H1 (cell line): ENCODE measurements around the gene PTGDS. TPM values are rescaled to one million over a fixed set of nuclear protein-coding genes. Genes with fewer than 3 reads are reported as not detected.

Source experiments
- CTCF ChIA-PET: fragments of 300-600 bp; sonication (Branson Sonifier 250); formaldehyde crosslinking; loops from one replicate; lab custom pipeline; 2021; ENCODE audit not compliant: partially characterized antibody; lab: Charles Lee
- POLR2A ChIA-PET: fragments of 300-600 bp; sonication (Branson Sonifier 250); formaldehyde crosslinking; loops from one replicate; lab custom pipeline; 2021; ENCODE audit warnings: inconsistent platforms; ENCODE audit not compliant: partially characterized antibody; lab: Charles Lee
- DNase-seq, 2 experiments: peaks; one replicate each; pipeline versions ENCODE4 v3.0.0 to v3.0.0-alpha.2; 2010 to 2022; ENCODE audit warnings: low spot score in 2 of 2, low read depth in 1 of 2, mixed read lengths in 1 of 2
- FAIRE-seq: peaks from 2 replicates; lab custom pipeline; 2011; peaks lifted over from hg19 to GRCh38; lab: Jason Lieb, UNC
- H2AFZ ChIP-seq: 2 replicates; pipeline ENCODE4 v1.8.1; 2012; ENCODE audit warnings: low read length, inconsistent platforms
- H2AK5ac ChIP-seq: 2 replicates; pipeline ENCODE4 v1.6.1; 2013; ENCODE audit warnings: low read depth, low read length
- H2BK120ac ChIP-seq: replicated peaks from 2 replicates; pipeline ENCODE3; 2013; ENCODE audit warnings: low read depth, low read length, inconsistent platforms
- H2BK12ac ChIP-seq: 2 replicates; pipeline ENCODE4 v1.6.1; 2013; ENCODE audit warnings: low read depth, low read length
- H2BK15ac ChIP-seq: 2 replicates; pipeline ENCODE4 v1.6.1; 2013; ENCODE audit warnings: low read length
- H2BK20ac ChIP-seq: 2 replicates; pipeline ENCODE4 v1.6.1; 2013; ENCODE audit warnings: low read length
- H2BK5ac ChIP-seq: 2 replicates; pipeline ENCODE4 v1.6.1; 2013; ENCODE audit warnings: low read depth, low read length
- H3K14ac ChIP-seq: 2 replicates; pipeline ENCODE4 v1.6.1; 2013; ENCODE audit warnings: inconsistent platforms; ENCODE audit not compliant: insufficient read length
- H3K18ac ChIP-seq: 2 replicates; pipeline ENCODE4 v1.6.1; 2013; ENCODE audit warnings: low read length; ENCODE audit errors: extremely low read depth
- H3K23ac ChIP-seq: 2 replicates; pipeline ENCODE4 v1.6.1; 2013; ENCODE audit warnings: inconsistent platforms; ENCODE audit not compliant: insufficient read length
- H3K23me2 ChIP-seq: 2 replicates; pipeline ENCODE4 v1.6.1; 2013; ENCODE audit warnings: low read depth, low read length
- H3K27ac ChIP-seq: 2 replicates; pipeline ENCODE4 v1.6.1; 2011; ENCODE audit warnings: low read depth, low read length, inconsistent platforms
- H3K27me3 ChIP-seq, 4 experiments: replicated peaks in 1 of 4; 1 replicate in 1 of 4; 2 replicates in 3 of 4; pipeline versions ENCODE4 v1.6.1 to v1.8.1; 2011 to 2013; ENCODE audit warnings: low read length in 3 of 4, mild to moderate bottlenecking in 3 of 4, inconsistent platforms in 2 of 4, mixed read lengths in 2 of 4, moderate library complexity in 1 of 4; ENCODE audit not compliant: control insufficient read depth in 3 of 4, insufficient read depth in 3 of 4; ENCODE audit errors: extremely low read depth in 1 of 4
- H3K36me3 ChIP-seq, 4 experiments: 2 replicates each; pipeline versions ENCODE4 v1.6.1 to v1.8.1; 2011 to 2013; ENCODE audit warnings: mild to moderate bottlenecking in 4 of 4, low read length in 3 of 4, moderate library complexity in 2 of 4, control low read depth in 1 of 4, inconsistent platforms in 1 of 4; ENCODE audit not compliant: insufficient read depth in 4 of 4, control insufficient read depth in 2 of 4
- H3K4ac ChIP-seq: replicated peaks from 2 replicates; pipeline ENCODE3; 2013; ENCODE audit warnings: low read length, low read depth, mixed read lengths, inconsistent platforms; ENCODE audit not compliant: insufficient read length
- H3K4me1 ChIP-seq, 4 experiments: replicated peaks in 1 of 4; 1 replicate in 1 of 4; 2 replicates in 3 of 4; pipeline versions ENCODE4 v1.6.1 to v1.8.1; 2011 to 2013; ENCODE audit warnings: low read length in 3 of 4, inconsistent platforms in 2 of 4, mixed read lengths in 1 of 4; ENCODE audit not compliant: insufficient read depth in 4 of 4, control insufficient read depth in 3 of 4
- H3K4me2 ChIP-seq, 2 experiments: 2 replicates each; pipeline versions ENCODE4 v1.6.1 to v1.8.1; 2011 to 2013; ENCODE audit warnings: low read depth in 2 of 2, low read length in 2 of 2, control low read depth in 1 of 2, inconsistent platforms in 1 of 2, mild to moderate bottlenecking in 1 of 2; ENCODE audit not compliant: insufficient read depth in 1 of 2
- H3K4me3 ChIP-seq, 4 experiments: fragments of 200-600, 300-600 bp in 1 of 4; sonication (generic), shearing (Covaris generic), sonication (Bioruptor Twin) in 1 of 4; 2 replicates each; pipeline versions ENCODE4 v1.5.1 to v1.8.1; 2011 to 2016; ENCODE audit warnings: low read length in 4 of 4, low read depth in 3 of 4, control low read depth in 2 of 4, inconsistent platforms in 2 of 4, mild to moderate bottlenecking in 2 of 4, mixed read lengths in 1 of 4, moderate library complexity in 1 of 4; ENCODE audit not compliant: insufficient read depth in 2 of 4; ENCODE audit errors: extremely low read depth in 1 of 4
- H3K56ac ChIP-seq: replicated peaks from 2 replicates; pipeline ENCODE3; 2013; ENCODE audit warnings: low read depth, mild to moderate bottlenecking, mixed read lengths, low read length, inconsistent platforms; ENCODE audit not compliant: insufficient read length
- H3K79me1 ChIP-seq: 2 replicates; pipeline ENCODE4 v1.6.1; 2013; ENCODE audit warnings: low read depth, low read length, control low read depth
- H3K79me2 ChIP-seq, 2 experiments: 2 replicates each; pipeline versions ENCODE4 v1.6.1 to v1.8.1; 2012 to 2013; ENCODE audit warnings: low read length in 2 of 2, mild to moderate bottlenecking in 2 of 2, inconsistent platforms in 1 of 2; ENCODE audit not compliant: insufficient read depth in 2 of 2, control insufficient read depth in 1 of 2
- H3K9ac ChIP-seq, 4 experiments: replicated peaks in 1 of 4; 1 replicate in 1 of 4; 2 replicates in 3 of 4; pipeline versions ENCODE4 v1.6.1 to v1.8.1; 2011 to 2013; ENCODE audit warnings: low read depth in 3 of 4, low read length in 3 of 4, control low read depth in 2 of 4, mild to moderate bottlenecking in 2 of 4, moderate library complexity in 2 of 4, inconsistent platforms in 1 of 4; ENCODE audit errors: extremely low read depth in 1 of 4
- H3K9me3 ChIP-seq, 2 experiments: 2 replicates each; pipeline versions ENCODE4 v1.6.1 to v1.8.1; 2012 to 2013; ENCODE audit warnings: mild to moderate bottlenecking in 2 of 2, moderate library complexity in 2 of 2, control low read depth in 1 of 2, inconsistent platforms in 1 of 2, low read depth in 1 of 2, low read length in 1 of 2, mixed read lengths in 1 of 2; ENCODE audit not compliant: insufficient read depth in 2 of 2
- H4K20me1 ChIP-seq, 2 experiments: replicated peaks in 1 of 2; 2 replicates each; pipeline versions ENCODE3 to v1.8.1; 2011 to 2013; ENCODE audit warnings: inconsistent platforms in 2 of 2, low read length in 2 of 2, mild to moderate bottlenecking in 1 of 2; ENCODE audit not compliant: insufficient read depth in 2 of 2, control insufficient read depth in 1 of 2
- H4K5ac ChIP-seq: 2 replicates; pipeline ENCODE4 v1.6.1; 2013; ENCODE audit warnings: low read length, low read depth, mixed read lengths, inconsistent platforms; ENCODE audit not compliant: insufficient read length
- H4K8ac ChIP-seq: 2 replicates; pipeline ENCODE4 v1.8.0; 2013; ENCODE audit warnings: mild to moderate bottlenecking, moderate library complexity, low read length, inconsistent platforms; ENCODE audit not compliant: insufficient read depth; ENCODE audit errors: extremely low read depth
- H4K91ac ChIP-seq: replicated peaks from 2 replicates; pipeline ENCODE3; 2013; ENCODE audit warnings: low read length, mixed read lengths, inconsistent platforms; ENCODE audit not compliant: insufficient read length
- BACH1 ChIP-seq: IDR thresholded peaks from 2 replicates; pipeline ENCODE4 v1.6.1; 2012; ENCODE audit warnings: low read length, improper control_type of control experiment
- BRCA1 ChIP-seq: IDR thresholded peaks from 2 replicates; pipeline ENCODE4 v1.6.1; 2012; ENCODE audit warnings: low read depth, low read length, improper control_type of control experiment
- CEBPB ChIP-seq: IDR thresholded peaks from 2 replicates; pipeline ENCODE4 v1.6.1; 2012; ENCODE audit warnings: low read depth, low read length
- GABPA ChIP-seq: IDR thresholded peaks from 2 replicates; pipeline ENCODE4 v1.6.1; 2011; ENCODE audit warnings: mild to moderate bottlenecking, low read length, moderate library complexity, borderline replicate concordance; ENCODE audit not compliant: insufficient read depth
- GTF2F1 ChIP-seq: IDR thresholded peaks from 2 replicates; pipeline ENCODE4 v1.6.1; 2012; ENCODE audit warnings: low read depth, low read length, improper control_type of control experiment, borderline replicate concordance
- KDM1A ChIP-seq: fragments of 200-600, 300-600 bp; sonication (generic); IDR thresholded peaks from 2 replicates; pipeline ENCODE4 v1.7.1; 2016; ENCODE audit warnings: mild to moderate bottlenecking, low read length, borderline replicate concordance
- KDM5A ChIP-seq: fragments of 200-600 bp; IDR thresholded peaks from 2 replicates; pipeline ENCODE4 v1.7.1; 2012; ENCODE audit warnings: mild to moderate bottlenecking, low read length, inconsistent platforms, mixed read lengths
- MAFK ChIP-seq: IDR thresholded peaks from 2 replicates; pipeline ENCODE4 v1.6.1; 2012; ENCODE audit warnings: low read depth, mild to moderate bottlenecking, improper control_type of control experiment, low read length
- SIN3A ChIP-seq, 2 experiments: IDR thresholded peaks in 1 of 2; conservative IDR thresholded peaks in 1 of 2; 2 replicates each; pipeline ENCODE4 v1.6.1; 2011 to 2012; ENCODE audit warnings: low read length in 2 of 2, improper control_type of control experiment in 1 of 2, low read depth in 1 of 2, mild to moderate bottlenecking in 1 of 2
- SIX5 ChIP-seq: IDR thresholded peaks from 2 replicates; pipeline ENCODE4 v1.6.1; 2011; ENCODE audit warnings: mild to moderate bottlenecking, low read depth, low read length
- SRF ChIP-seq: IDR thresholded peaks from 2 replicates; pipeline ENCODE4 v1.6.1; 2011; ENCODE audit warnings: mild to moderate bottlenecking, low read depth, low read length, moderate library complexity
- SUZ12 ChIP-seq: fragments of 200-600 bp; sonication (generic); IDR thresholded peaks from 2 replicates; pipeline ENCODE4 v1.6.1; 2012; ENCODE audit warnings: mild to moderate bottlenecking, inconsistent platforms, low read length, moderate library complexity, mixed read lengths
- TAF7 ChIP-seq: optimal IDR thresholded peaks from 2 replicates; pipeline ENCODE3; 2011; ENCODE audit warnings: low read depth, mild to moderate bottlenecking, inconsistent platforms, low read length, moderate library complexity, borderline replicate concordance
- YY1 ChIP-seq: IDR thresholded peaks from 2 replicates; pipeline ENCODE4 v1.6.1; 2011; ENCODE audit warnings: low read depth, mild to moderate bottlenecking, low read length
- WGBS, 2 experiments: shearing (Covaris generic) in 1 of 2; methylation state at CpG; one replicate each; pipeline versions ENCODE4 v1.1.6 to v1.1.7; 2013 to 2015; ENCODE audit warnings: low lambda C conversion rate in 2 of 2, mixed read lengths in 2 of 2, inconsistent platforms in 1 of 2, low coverage in 1 of 2, missing lambda C conversion rate in 1 of 2; ENCODE audit not compliant: insufficient replicate concordance in 2 of 2, insufficient coverage in 1 of 2, insufficient read length in 1 of 2; ENCODE audit errors: extremely low coverage in 1 of 2, missing lambda C conversion rate in 1 of 2; 5-methylcytosine and 5-hydroxymethylcytosine counted together
- polyA plus RNA-seq, 7 experiments: library from polyadenylated mRNA; depleted of rRNA in 3 of 7; stranded (reverse) in 5 of 7; unstranded in 2 of 7; fragments of >200 nt in 5 of 7; fragments of 200-250 nt in 2 of 7; gene quantifications; 1 replicate in 5 of 7; 2 replicates in 1 of 7; 4 replicates in 1 of 7; pipeline versions ENCODE4 v1.2.1 to v1.2.3, GENCODE V29; 2011 to 2013; ENCODE audit warnings: missing spikeins in 2 of 7, mixed read lengths in 2 of 7
- total RNA-seq: library from RNA; stranded (reverse); fragmentation: NEBNext Ultra II Directional; extraction: Animal tissue kit (Norgen Biotek cat#: 25700); gene quantifications from 2 replicates; pipeline ENCODE4 v1.2.1, GENCODE V29; 2021

The PTGDS gene
- total and polyA plus RNA-seq, 2 of the 8 experiments (the other 6 are each of a cell fraction or from before 2014, with no cell fraction given), result 1.7 to 2.3 TPM

GRCh38 chr9:136952321-136952850 is 24.9 kb upstream of the PTGDS start:
- Histone ChIP-seq H3K27ac (no peak overlapping the region), H2AK5ac (no peak overlapping the region), H3K36me3 (no peaks in the 10 kb centered on the region), H3K23me2 (peaks cover 13% of the 10 kb centered on the region; the same call in 1 of the 2 replicates), H2BK20ac (no peak overlapping the region), H3K4me2 (no peak overlapping the region), H4K20me1 (peaks cover 0 to 6% of the 10 kb centered on the region in 2 experiments), H3K18ac (no peak overlapping the region), H2BK15ac (no peak overlapping the region), H3K4me1 (peaks cover 0 to 13% (median 9%) of the 10 kb centered on the region in 4 experiments; a peak in 5 of 7 replicates), H3K4ac (no peak overlapping the region), H3K79me2 (no peaks in the 10 kb centered on the region), H3K9me3 (no peaks in the 10 kb centered on the region), H2BK5ac (no peak overlapping the region), H3K4me3 (no peak overlapping the region), H4K5ac (no peak overlapping the region), H3K23ac (no peak overlapping the region), H3K9ac (no peak overlapping the region), H2AFZ (no peak overlapping the region), H2BK120ac (no peak overlapping the region), H4K91ac (no peak overlapping the region), H3K14ac (no peak overlapping the region), H2BK12ac (no peak overlapping the region), H3K27me3 (no peaks in the 10 kb centered on the region), H4K8ac (no peak overlapping the region), H3K79me1 (no peaks in the 10 kb centered on the region), H3K56ac (no peak overlapping the region)
- ChIA-PET CTCF (interaction anchor here (0.9 to 5.2 kb wide), 7 partner anchors 10 to 83 kb away, joined by 3 to 21 read pairs (median 3); no protein-coding TSS in a partner anchor), POLR2A (interaction anchor here (0.7 kb wide), 1 partner anchor 39 kb away, joined by 3 read pairs; the partner anchor contains the start of gene PAXX)
- FAIRE-seq (no peak), DNase-seq (no peak)
- 90% methylated on average over 9 of the region's 15 CpGs; no CpG with 5 or more reads in 1 of the 2 experiments for WGBS, 2 experiments
- TF ChIP-seq YY1 (no peak), KDM5A (no peak), SIX5 (no peak), GABPA (no peak), TAF7 (no peak), MAFK (no peak), CEBPB (no peak), GTF2F1 (no peak), SIN3A (conservative IDR thresholded peaks at IDR 0.05 in 1 of 2, IDR thresholded peaks at IDR 0.05 in 1 of 2; ENCODE audit: low read depth in 1 of 2, low read length in 2 of 2) (no peak), SUZ12 (no peak), BACH1 (no peak), KDM1A (no peak), BRCA1 (no peak), SRF (no peak)
